D721Med (cell line): Measurements from ENCODE around the gene LCE5A.

ENCODE experiments used
- DNase-seq: peaks from one replicate; pipeline ENCODE4 v3.0.0; 2011; ENCODE audit warnings: low spot score; ENCODE audit not compliant: insufficient read length
- FAIRE-seq: peaks from 2 replicates; lab custom pipeline; 2011; peaks lifted over from hg19 to GRCh38; lab: Jason Lieb, UNC
- TF ChIP-seq, protein P1 (sequence below): IDR thresholded peaks from 2 replicates; pipeline ENCODE4 v1.5.1; 2012; ENCODE audit warnings: mild to moderate bottlenecking, control low read depth; ENCODE audit not compliant: insufficient read depth; ENCODE audit errors: missing control alignments

The LCE5A gene

DNA sequence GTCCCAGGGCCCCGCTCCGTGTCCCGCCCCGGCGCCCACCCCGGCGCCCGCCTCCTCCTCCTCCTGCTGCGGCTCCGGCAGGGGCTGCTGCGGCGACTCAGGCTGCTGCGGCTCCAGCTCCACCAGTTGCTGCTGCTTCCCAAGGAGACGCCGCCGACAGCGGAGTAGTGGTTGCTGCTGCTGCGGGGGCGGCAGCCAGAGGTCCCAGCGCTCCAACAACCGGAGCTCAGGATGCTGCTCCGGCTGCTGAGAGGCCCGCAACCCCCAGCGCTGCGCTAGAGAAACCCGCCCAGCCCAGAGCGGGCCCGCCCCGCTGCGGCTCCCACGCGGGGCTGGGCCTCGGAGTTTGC is 4.8 kb downstream of the LCE5A start:
- DNase-seq (no peak), FAIRE-seq (no peak)
- TF ChIP-seq, protein P1, sequence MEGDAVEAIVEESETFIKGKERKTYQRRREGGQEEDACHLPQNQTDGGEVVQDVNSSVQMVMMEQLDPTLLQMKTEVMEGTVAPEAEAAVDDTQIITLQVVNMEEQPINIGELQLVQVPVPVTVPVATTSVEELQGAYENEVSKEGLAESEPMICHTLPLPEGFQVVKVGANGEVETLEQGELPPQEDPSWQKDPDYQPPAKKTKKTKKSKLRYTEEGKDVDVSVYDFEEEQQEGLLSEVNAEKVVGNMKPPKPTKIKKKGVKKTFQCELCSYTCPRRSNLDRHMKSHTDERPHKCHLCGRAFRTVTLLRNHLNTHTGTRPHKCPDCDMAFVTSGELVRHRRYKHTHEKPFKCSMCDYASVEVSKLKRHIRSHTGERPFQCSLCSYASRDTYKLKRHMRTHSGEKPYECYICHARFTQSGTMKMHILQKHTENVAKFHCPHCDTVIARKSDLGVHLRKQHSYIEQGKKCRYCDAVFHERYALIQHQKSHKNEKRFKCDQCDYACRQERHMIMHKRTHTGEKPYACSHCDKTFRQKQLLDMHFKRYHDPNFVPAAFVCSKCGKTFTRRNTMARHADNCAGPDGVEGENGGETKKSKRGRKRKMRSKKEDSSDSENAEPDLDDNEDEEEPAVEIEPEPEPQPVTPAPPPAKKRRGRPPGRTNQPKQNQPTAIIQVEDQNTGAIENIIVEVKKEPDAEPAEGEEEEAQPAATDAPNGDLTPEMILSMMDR: no peak

DNA sequence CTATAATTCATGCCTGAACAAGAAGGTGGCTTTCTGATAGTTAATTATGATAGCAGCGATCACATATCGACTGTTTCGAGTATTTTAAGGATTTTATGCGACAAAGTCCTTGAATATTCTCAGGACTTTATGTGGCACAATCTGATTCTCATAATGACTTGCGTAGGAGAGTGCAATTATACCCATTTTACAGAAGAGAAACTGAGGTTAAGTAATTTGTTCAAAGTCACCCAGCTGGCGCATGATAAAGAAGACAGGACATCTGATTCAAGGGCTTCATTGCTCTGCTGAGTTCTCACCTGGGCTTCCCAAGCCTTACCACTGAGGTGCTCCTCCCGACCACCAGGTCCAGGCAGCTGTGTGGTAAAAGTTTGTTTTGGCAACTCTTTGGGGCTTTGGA is 5.5 kb downstream of the LCE5A start:
- DNase-seq: no peak
- no peak for FAIRE-seq
- TF ChIP-seq, protein P1: no peak

DNA sequence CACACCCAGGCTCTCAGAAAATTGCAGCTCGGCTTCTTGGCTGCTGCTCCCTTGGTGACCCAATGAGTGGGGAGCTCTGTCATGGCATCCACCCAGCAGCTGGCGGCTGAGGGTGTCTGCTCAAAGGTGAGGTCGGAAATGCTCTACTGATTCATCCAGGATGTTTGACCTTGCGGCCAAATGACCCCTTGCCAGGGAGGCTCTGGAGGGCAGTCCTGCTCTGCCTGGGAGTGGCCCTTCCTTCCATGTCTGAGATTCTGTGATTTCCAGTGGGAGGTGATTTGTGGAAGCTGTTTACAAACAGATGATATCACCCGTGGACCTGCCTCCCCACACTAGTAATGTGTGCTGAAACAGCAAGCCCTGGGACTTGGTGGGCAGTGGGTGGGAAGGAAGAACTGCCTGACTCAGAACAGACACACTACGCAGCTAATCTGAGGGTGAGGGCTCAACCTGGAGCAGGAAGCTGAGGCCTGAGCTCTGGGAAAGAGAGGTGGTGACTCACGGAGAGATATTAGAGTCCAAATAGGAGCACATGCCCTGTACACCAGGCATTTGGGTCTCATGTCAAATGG is 6.7 kb downstream of the LCE5A start:
- no peak for DNase-seq
- FAIRE-seq: no peak
- TF ChIP-seq, protein P1: no peak

DNA sequence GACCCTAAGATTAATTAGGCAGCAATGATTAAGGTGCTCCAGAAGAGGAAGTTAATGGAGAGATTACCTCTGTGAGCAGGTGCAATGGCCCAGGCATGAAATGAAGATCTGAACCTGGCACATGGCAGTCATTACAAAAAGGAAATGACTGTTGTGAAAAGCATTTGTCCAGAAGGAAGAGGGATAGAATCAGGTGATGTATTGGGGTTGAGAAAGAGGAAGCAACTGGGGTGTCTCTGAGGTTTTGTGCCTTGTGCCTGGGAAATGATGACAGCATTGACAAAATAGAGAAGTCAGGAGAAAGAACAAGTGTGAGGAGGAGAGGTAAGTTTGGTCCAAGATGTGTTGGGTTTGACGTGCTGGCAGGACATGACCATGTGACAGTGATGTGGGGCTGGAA is 9.2 kb downstream of the LCE5A start:
- no peak for DNase-seq
- FAIRE-seq: no peak
- TF ChIP-seq, protein P1: no peak

DNA sequence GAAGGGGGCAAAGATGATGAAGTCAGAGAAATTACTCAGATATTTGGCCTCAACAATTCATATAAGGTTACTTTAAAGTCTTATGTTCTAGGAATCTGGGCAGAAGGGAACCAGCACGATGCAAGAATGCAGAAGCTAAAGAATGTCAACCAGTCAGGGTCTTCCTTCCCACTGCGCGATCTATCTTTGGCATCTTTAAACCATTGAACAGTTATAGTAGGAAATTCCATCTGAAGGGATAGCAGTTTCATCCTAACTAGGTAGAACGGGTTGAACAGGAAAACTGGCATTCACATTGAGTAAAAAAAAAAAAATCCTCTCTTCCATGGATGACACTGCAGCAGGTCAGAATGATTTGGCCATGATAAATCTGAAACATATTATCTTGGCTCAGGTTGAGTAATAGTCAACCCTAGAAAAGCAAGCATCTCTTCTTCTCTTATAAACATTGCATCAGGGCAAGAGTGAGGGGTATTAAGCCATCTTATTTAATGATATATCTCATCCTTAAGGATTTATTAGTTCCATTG is 10.0 kb downstream of the LCE5A start:
- DNase-seq (no peak), FAIRE-seq (no peak)
- TF ChIP-seq, protein P1: no peak

DNA sequence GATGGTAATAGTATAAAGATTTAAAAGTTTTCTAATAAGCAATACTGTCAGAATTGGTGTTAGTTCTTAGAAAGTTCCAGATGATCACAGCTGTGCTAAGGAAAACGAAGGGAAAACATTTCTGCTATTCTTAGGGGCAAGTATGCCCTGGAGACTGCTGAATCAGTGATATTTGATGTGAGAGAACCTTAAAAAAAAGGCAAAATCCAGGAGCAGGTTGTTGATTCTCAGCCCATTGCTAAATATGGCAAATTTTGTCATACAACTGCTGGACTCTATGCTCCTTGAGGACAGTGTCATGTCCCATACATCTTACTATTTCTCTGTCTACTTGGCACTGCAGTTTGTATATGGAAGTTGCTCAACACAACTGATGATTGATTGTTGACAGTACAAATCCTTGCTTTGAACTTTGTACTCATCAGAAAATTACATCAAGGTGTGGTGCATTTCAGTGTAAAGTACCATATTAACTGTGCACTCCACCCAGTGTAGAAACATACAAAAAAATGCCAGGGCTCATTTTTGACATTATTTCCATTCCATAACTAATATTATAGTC is 14.6 kb downstream of the LCE5A start:
- DNase-seq: no peak
- TF ChIP-seq, protein P1: no peak
- no peak for FAIRE-seq

DNA sequence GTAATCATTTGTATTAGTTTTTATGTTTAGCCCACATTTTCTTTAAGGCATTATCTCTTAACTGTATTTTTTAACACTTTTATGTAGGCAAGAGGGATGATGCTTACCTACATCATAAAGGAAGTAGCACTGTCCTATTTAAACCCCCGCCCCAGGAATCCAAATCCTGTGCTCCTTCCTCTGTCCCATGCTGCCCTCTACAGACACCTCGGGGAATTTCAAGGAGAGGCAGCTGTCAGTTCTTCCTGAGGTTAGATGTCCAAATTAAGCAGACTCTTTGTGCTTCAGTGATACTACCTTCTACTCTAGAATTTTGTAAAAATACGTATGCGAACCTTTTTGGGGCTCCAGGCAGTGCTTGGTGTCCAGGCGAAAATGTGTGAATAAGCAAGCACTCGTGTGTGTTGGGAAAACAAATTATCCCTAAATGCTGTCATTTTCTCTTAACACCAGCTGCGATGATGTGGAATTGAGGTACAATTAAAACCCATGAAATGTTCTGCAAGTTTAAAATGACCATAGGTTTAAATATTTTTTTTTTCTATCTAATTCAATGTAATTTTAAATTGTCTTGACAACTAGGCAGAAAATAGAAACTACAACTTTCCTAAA is 22.8 kb downstream of the LCE5A start:
- no peak for FAIRE-seq
- TF ChIP-seq, protein P1: peak; percentile 57
- no peak for DNase-seq
